Measurements from ENCODE around the gene SPATA18. TPM values are rescaled to one million over a fixed set of nuclear protein-coding genes. Genes with fewer than 3 reads are reported as not detected.

The SPATA18 gene
- total RNA-seq, 1 donor from 2014 or later: 13.4 TPM

DNA sequence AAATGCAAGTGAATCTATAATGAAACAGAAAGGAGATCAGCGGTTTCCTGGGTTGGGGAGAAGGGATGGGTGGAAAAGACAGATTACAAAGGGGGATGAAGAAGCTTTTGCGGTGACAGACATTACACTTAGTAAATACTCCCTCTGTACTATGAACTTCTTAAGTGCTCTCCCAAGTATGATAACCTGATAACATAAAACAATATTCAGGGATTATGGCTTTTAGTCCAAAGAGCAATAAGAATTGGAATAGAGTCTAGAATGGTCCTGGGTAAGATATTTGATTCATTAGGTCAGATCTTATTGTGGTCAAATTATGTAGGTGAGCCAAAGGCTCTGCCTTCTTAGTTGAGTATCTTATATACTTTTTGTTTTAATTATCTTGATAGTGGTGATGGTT, 40.1 kb upstream of the SPATA18 start:
- TF ChIP-seq, protein P1, sequence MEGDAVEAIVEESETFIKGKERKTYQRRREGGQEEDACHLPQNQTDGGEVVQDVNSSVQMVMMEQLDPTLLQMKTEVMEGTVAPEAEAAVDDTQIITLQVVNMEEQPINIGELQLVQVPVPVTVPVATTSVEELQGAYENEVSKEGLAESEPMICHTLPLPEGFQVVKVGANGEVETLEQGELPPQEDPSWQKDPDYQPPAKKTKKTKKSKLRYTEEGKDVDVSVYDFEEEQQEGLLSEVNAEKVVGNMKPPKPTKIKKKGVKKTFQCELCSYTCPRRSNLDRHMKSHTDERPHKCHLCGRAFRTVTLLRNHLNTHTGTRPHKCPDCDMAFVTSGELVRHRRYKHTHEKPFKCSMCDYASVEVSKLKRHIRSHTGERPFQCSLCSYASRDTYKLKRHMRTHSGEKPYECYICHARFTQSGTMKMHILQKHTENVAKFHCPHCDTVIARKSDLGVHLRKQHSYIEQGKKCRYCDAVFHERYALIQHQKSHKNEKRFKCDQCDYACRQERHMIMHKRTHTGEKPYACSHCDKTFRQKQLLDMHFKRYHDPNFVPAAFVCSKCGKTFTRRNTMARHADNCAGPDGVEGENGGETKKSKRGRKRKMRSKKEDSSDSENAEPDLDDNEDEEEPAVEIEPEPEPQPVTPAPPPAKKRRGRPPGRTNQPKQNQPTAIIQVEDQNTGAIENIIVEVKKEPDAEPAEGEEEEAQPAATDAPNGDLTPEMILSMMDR (IDR thresholded peaks at IDR 0.05): no peak

DNA sequence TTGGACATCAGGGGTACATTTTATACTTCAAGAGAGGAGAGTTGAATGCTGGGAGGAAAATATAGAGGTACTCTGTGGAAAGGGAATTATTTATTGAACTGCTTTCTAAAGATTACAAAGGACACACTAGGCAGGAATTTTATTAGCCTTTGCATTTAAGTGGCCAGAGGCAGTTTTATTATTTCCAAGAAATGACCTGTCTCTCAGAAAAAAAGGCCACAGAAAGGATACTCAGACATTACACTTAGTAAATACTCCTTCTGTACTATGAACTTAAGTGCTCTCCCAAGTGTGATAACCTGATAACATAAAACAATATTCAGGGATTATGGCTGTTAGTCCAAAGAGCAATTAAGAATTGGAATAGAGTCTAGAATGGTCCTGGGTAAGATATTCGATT, 38.5 kb upstream of the SPATA18 start:
- peaks cover 9% of the 10 kb centered on the region for H3K9me3 Mint-ChIP-seq (ENCODE audit: unreplicated experiment)

More for the DNA sequence above, 40.1 kb upstream of the SPATA18 start:
- no peak for DNase-seq (ENCODE audit: extremely low spot score, unreplicated experiment)
- Mint-ChIP-seq H3K9me3 (ENCODE audit: unreplicated experiment) (peaks cover 9% of the 10 kb centered on the region), H3K4me1 (ENCODE audit: unreplicated experiment) (no peaks in the 10 kb centered on the region), H3K27me3 (ENCODE audit: unreplicated experiment) (no peaks in the 10 kb centered on the region), H3K4me3 (ENCODE audit: unreplicated experiment) (no peak overlapping the region), H3K27ac (ENCODE audit: unreplicated experiment) (no peak overlapping the region), H3K36me3 (ENCODE audit: unreplicated experiment) (peaks cover 43% of the 10 kb centered on the region)

DNA sequence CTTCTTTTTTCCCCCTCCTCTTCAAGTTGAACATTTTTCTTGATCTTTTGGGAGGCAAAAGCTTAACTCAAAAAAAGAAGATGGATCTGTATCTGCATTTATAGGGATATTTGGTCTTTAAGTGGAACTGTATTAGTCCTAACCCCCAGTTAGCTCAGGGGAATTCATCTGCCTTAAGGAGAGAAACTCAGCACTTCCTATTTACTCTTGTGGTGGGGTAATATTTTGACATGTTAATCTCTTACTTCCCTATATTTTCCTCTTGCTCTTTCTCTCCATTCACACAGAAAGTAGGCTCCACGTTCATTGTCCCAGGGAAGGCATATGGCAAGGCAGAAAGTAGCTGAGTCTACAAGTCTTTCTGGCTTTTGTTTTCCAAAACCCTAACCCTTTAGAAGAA, 36.2 kb upstream of the SPATA18 start:
- no peak for DNase-seq (ENCODE audit: extremely low spot score, unreplicated experiment)
- TF ChIP-seq, protein P1 (IDR thresholded peaks at IDR 0.05): no peak
- H3K4me1 Mint-ChIP-seq (ENCODE audit: unreplicated experiment): peaks cover under 1% of the 10 kb centered on the region
- peaks cover 35% of the 10 kb centered on the region for H3K36me3 Mint-ChIP-seq (ENCODE audit: unreplicated experiment)
- H3K27ac Mint-ChIP-seq (ENCODE audit: unreplicated experiment): peak overlapping the region; percentile 29
- H3K27me3 Mint-ChIP-seq (ENCODE audit: unreplicated experiment): no peaks in the 10 kb centered on the region
- H3K9me3 Mint-ChIP-seq (ENCODE audit: unreplicated experiment): no peaks in the 10 kb centered on the region
- H3K4me3 Mint-ChIP-seq (ENCODE audit: unreplicated experiment): no peak overlapping the region

More for the DNA sequence above, 38.5 kb upstream of the SPATA18 start:
- Mint-ChIP-seq H3K36me3 (ENCODE audit: unreplicated experiment) (peaks cover 43% of the 10 kb centered on the region), H3K4me1 (ENCODE audit: unreplicated experiment) (no peaks in the 10 kb centered on the region), H3K27me3 (ENCODE audit: unreplicated experiment) (no peaks in the 10 kb centered on the region), H3K4me3 (ENCODE audit: unreplicated experiment) (no peak overlapping the region), H3K27ac (ENCODE audit: unreplicated experiment) (no peak overlapping the region)
- TF ChIP-seq, protein P1 (IDR thresholded peaks at IDR 0.05): no peak
- DNase-seq (ENCODE audit: extremely low spot score, unreplicated experiment): no peak

DNA sequence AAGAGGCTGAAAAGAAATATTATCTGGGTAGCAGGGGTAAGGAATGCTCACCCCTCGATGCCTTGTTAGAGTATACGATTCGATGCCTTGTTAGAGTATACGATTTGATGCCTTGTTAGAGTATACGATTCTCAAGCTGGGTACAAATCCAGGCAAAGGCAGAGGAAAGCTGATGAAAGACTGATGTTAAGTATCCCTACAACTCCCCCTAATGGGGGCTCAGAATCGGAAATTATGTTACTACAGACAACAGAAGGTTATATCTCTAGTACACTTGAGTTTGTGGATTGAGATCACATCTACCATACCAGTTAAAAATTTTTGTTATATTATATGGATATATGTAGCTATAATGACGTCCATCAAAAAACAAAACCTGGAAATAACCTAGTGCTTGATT, 35.7 kb upstream of the SPATA18 start:
- TF ChIP-seq, protein P1 (IDR thresholded peaks at IDR 0.05): peak; percentile 44
- no peak for DNase-seq (ENCODE audit: extremely low spot score, unreplicated experiment)
- no peaks in the 10 kb centered on the region for H3K27me3 Mint-ChIP-seq (ENCODE audit: unreplicated experiment)
- peaks cover 33% of the 10 kb centered on the region for H3K36me3 Mint-ChIP-seq (ENCODE audit: unreplicated experiment)
- H3K9me3 Mint-ChIP-seq (ENCODE audit: unreplicated experiment): no peaks in the 10 kb centered on the region
- H3K4me3 Mint-ChIP-seq (ENCODE audit: unreplicated experiment): no peak overlapping the region
- H3K27ac Mint-ChIP-seq (ENCODE audit: unreplicated experiment): no peak overlapping the region
- peaks cover 6% of the 10 kb centered on the region for H3K4me1 Mint-ChIP-seq (ENCODE audit: unreplicated experiment)

DNA sequence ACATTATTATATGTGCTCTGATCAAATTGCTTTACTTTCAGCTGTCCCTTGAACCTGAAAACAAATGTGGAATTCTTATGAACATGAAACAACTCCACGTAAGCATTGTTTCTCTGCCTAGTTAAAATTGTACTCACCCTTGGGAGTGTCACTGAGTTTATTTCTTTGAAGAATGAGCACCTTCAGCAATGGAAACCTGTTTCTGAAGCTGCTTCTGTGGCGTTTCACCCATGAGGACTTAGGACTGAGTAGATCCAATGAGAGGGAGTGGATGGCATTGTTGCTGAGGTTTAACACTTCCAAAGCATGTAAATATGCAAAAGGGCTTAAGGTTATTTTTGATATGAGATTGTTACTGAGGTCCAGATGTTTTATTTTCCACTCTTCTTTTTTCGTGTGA, 34.1 kb upstream of the SPATA18 start:
- Mint-ChIP-seq H3K9me3 (ENCODE audit: unreplicated experiment) (no peaks in the 10 kb centered on the region), H3K4me3 (ENCODE audit: unreplicated experiment) (no peak overlapping the region), H3K36me3 (ENCODE audit: unreplicated experiment) (peaks cover 25% of the 10 kb centered on the region), H3K27ac (ENCODE audit: unreplicated experiment) (no peak overlapping the region), H3K4me1 (ENCODE audit: unreplicated experiment) (peaks cover 11% of the 10 kb centered on the region), H3K27me3 (ENCODE audit: unreplicated experiment) (no peaks in the 10 kb centered on the region)
- DNase-seq (ENCODE audit: extremely low spot score, unreplicated experiment): no peak
- TF ChIP-seq, protein P1 (IDR thresholded peaks at IDR 0.05): no peak

Data from osteocyte (in vitro differentiated cells).